ENCODE data around the gene TMEM184B.

The TMEM184B gene

GRCh38 chr22:38272373-38273134 lies at the start of gene TMEM184B:
TMEM184B (minus strand) TSS chr22:38273010; CDS start chr22:38247961, 25,049 bp downstream.
- DNase-seq (ENCODE audit: low read depth) = peak; percentile 78

- DNase-seq (ENCODE audit: low read depth) = no peak
Measured at GRCh38 chr22:38320605-38321402, 48.0 kb upstream of the TMEM184B start.

GRCh38 chr22:38318792-38319773 lies 46.3 kb upstream of the TMEM184B start:
- no peak for DNase-seq (ENCODE audit: low read depth)

DNA sequence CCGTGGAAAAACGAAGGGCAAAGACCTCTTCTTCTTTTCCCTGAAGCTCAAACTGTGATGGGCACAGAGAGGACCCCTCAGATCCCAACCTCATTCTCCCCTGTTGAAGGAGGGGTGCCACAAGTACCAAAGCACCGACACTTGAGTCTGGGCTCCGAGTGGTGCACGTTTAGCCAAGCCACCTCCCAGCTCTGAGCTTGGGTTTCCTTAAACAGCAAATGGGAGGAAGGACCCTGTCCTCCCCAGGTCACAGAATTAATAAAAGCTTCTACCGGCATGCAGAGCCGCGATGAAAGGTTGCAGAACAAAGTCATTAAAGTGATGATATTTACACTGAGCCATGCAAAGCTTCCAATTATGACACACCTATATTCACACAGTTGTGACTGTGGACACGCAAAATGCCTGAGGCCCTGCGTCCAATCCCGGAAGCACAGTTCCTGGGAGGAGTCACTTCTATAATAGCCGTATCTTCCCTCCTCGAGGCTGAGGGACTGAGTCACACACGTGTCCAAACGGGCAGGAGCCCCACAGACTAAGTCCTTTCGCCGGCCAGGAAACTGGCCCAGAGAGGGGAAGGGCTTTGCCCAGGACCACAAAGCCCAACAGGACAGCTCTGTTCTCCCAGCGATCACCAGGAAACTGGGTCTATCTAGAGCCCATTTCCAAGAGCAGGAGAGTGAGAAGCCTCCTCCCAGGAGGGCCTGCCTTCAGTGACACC lies 45.3 kb upstream of the TMEM184B start:
- DNase-seq (ENCODE audit: low read depth) = peak; percentile 97

- DNase-seq (ENCODE audit: low read depth) = peak; percentile 69
Measured at GRCh38 chr22:38317122-38317994, 44.5 kb upstream of the TMEM184B start, which contains the start of gene CSNK1E. CSNK1E (minus strand) TSS chr22:38317433; CDS start chr22:38314157, 3,276 bp downstream.

- peak; percentile 68 for DNase-seq (ENCODE audit: low read depth)
Measured at GRCh38 chr22:38316364-38317121, 43.7 kb upstream of the TMEM184B start.

DNA sequence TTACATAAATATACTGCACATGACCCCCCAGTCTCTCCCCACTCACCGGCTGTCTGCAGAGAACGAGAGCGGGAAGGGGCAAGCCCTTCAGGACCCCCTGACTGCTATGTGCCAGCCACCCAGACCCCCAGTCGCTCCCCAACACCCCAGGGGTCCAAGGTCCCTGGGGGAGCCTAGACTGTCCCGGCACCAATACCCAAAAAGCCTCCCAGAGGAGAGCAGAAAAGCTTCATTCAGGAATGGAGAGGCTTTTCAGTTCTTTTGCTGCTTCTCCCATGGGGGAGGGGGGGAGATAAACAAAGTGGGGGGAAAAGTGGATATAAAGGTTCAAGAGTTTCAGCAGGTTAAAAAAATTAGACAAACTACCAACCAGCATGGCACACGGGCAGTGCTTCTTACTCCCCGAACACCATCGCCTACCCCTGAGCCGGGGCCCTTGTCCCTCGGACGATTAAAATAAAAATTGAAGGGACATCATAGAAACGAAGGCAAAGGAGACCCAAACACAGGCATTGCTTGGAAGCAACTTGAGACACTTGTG lies 43.1 kb upstream of the TMEM184B start:
- no peak for DNase-seq (ENCODE audit: low read depth)

DNA sequence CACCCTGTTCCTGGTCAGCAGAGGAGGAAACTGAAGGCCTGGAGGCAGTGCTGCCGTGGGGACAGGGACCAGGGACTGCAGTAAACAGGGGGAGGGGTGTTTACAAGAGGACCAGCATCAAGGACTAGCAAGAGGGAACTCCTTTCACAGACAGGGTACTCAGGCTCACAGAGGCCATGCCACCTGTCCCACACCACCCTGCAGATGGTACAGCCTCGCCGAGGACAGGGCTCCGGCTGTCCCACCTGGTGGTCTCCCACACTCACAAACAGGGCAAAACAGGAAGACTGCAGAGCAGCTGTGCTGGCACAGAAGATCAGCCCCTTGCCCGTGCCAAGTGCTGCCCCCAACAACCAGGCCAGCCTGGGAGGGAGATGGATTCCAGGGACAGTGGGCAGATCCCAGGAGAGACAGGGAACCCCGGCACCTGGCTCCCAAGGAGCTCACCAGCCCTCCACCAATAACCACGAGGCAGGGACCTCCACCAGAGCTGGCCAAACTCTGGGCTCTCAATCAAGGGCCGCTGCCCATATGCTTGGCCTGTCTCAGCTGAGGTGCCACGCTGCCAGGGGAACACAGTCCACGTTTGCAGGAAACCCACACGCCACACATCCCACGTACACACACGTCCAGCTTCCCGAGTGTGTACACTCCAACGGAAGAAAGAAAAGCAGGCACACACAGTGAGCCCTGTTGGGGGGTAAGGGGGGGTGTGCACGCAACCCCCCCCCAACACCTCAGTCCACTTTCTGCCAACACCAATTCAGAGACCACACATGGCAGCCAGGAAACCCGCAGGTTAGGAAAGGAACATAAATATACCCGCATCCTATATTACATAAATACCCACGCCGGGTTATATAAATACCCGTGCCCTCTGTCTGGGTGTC lies 42.4 kb upstream of the TMEM184B start:
- DNase-seq (ENCODE audit: low read depth) = peak; percentile 45

DNA sequence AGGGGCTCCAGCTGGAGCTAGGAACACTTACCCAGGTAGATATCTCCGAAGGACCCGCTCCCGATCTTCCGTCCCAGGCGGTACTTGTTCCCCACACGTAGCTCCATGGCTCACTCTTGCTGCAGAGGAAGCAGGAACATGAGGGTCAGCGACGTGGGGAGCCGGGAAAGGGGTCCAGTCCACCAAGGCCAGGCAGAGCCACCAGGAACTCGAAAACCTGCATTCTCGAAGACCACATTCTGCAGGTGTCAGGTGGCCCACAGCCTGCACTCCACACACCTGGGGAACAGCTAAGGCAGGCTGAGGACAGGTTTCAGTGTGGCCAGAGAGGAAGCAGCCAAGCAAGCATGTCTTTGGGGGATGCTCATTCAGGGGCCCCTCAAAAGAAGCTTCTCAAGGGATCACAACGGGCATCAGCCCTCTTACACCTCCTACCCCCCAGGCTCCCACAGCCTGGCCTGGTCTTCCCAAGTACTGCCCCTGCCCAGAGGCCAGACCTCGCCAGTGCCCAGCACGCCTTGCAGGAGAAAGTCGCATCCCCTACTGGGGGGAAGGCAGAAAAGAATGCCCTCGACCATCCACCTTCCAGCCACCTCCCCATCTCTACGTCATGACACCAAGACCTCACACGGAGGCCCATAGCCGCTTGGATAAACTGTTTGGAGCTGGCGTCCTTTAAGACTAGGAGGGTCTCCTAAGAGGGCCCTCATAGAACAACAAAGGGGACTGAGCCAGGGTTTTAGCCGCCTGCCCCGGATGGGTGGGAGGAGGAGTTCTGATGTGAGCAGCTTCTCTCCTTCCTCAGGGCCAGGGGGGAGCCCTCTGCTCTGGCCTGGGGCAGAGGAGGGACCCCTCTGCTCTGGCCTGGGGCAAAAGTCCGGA lies 41.5 kb upstream of the TMEM184B start:
- DNase-seq (ENCODE audit: low read depth) = peak; percentile 60

GRCh38 chr22:38313384-38313955 lies 40.7 kb upstream of the TMEM184B start:
- DNase-seq (ENCODE audit: low read depth) = peak; percentile 96

DNA sequence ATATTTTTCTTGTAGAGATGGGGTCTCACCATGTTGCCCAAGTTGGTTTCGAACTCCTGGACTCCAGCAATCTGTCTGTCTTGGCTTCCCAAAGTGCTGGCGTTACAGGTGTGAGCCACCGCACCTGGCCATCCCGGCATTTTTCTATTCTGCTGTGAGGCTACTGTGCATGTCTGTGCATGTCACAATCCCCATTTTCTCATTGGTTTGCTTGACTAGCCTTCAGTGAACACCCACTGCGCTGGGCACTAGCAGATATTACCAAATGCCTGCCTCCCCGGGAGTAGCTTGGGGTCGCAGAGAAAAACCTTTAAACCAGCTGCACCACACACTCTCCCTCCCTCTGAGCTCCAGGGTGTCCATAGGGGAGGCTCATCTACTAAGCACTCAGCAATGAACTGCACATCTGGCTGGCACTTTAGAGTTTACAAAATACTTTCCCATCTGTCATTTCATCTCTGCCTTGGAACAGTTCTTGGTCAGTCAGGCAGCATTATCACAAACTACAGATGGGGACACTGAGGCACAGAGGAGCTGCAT lies 39.5 kb upstream of the TMEM184B start:
- peak; percentile 41 for DNase-seq (ENCODE audit: low read depth)

- peak; percentile 49 for DNase-seq (ENCODE audit: low read depth)
Measured at GRCh38 chr22:38311323-38311620, 38.5 kb upstream of the TMEM184B start.

DNA sequence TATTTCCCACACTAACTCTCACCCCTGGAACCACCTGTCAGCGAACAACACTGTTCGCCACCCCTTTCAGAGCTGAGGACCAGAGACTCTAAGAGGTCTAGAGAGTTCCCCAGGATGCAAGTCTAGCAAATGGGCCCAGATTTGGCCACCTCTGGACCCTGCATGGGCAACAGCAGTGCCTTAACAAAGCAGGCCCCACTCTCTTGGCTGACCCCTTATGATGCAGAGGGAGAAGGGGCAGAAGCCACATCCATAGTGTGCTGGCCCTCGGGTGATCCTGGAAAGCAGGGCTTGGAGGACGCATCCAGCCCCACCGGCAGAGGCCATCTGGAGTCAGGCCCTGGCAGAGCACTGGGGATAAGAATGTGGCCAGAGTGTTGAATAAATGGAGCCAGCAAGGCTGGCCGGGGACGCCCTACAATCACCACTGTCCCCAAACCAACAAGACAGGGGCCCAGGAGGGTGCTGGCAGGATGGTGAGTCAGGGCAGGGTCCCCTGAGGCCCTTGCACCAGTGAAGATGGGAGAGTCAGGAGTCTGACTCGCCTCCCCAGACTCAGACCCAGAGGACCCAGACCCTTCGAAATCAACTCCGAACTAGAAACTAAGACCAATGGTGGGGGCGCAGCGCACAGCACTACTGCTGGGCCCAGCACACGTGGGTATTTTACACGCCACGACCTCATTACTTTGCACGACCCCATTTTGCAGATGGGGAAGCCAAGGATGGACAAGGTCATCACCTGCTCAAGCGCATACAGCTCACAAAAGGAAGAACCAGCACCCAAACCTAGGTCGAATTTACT lies 37.9 kb upstream of the TMEM184B start:
- DNase-seq (ENCODE audit: low read depth) = peak; percentile 43

DNA sequence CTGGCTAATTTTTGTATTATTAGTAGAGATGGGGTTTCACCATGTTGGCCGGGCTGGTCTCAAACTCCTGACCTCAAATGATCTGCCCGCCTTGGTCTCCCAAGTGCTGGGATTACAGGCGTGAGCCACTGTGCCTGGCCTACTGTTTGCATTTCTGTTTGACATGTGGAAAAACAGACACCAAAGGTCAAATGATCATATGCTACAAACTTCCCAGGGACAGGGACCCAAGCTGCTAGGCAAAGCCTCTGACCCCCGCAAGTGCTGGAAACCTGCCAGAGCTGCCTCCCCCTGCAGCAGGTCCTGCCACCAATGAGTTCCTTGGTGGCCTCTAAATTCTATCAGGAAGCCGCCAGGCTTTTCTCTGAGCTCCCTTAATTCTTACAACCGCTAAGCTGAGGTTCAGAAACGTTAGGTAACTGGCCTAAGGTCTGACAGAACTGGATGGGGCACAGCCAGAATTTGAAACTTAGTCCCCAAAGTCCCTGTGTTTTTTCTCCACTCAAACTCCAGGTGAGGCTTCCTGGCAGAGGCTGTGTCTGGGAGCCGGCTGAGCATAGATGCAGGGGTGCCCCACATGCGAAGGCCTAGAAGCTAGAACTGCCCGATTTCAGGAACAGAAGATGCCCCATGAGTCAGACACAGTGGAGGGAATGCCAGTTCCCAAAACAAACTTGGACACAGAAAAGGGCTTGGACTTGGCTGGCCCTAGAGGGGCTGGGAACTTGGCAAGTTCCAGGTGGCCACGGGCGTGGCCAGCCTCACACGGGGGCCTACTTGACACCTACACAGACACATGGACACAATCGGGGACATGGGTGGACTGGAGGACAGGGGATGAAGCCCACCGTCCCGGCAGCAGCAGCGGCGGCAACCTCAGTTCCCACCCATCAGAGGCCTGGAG lies 37.1 kb upstream of the TMEM184B start:
- DNase-seq (ENCODE audit: low read depth) = no peak
